Renal cortex interstitium (tissue), 11 donors: ENCODE results near the gene H6PD. TPM values are rescaled to one million over a fixed set of nuclear protein-coding genes. Genes with fewer than 3 reads are reported as not detected.

Source experiments
- DNase-seq, 11 donors: peaks; one replicate each; pipeline ENCODE4 v3.0.0-alpha.2; 2013; ENCODE audit warnings: low read depth in 9 of 11, low spot score in 4 of 11; ENCODE audit errors: extremely low read depth in 1 of 11
- polyA plus RNA-seq, 3 donors: library from polyadenylated mRNA; unstranded; fragments of 120-200 nt; gene quantifications; one replicate each; pipeline ENCODE4 v1.2.1, GENCODE V29; 2013; ENCODE audit not compliant: insufficient read length in 3 of 3

The H6PD gene
- polyA plus RNA-seq, 3 donors, result 35.7 to 42.3 (median 40.5) TPM

DNA sequence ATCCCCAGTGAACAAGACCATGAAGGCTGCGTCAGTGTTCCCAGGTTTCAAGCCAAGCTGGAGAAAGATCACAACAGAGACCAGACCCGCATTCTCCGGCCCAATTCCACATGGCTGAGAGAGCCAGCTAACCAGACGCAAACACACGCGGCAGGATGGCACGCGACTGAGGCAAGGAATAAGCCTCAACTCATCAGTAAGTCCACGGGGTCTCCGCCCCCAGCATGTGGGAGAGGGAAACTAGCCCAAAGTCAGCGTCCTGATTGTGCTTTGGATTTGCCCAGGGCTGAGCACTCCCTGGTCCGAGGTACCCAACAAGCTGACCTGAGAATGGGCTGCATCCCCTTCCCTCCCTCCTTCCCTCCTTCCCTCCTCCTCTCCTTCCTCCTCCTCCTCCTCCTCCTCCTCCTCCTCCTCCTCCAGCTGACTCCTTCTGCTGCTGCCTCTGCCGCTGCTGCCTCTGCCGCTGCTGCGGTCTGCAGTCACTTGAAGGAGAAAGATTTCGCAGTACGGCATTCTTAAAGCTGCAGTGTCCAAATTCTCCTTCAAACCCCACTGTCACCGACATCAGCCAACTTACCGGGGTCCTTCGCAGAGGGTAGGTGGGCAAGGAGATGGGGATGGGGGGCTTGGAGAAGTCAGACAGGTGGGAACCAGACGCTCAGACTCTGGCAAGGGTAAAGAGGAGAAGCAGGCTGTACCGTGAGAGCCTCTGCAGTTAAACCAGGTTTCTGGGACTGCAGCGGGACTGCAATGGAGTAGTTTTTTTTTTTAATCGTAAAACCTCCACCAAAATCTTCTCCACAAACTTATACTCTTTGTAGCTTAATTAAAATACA lies 33.0 kb upstream of the H6PD start:
- no peak for DNase-seq

DNA sequence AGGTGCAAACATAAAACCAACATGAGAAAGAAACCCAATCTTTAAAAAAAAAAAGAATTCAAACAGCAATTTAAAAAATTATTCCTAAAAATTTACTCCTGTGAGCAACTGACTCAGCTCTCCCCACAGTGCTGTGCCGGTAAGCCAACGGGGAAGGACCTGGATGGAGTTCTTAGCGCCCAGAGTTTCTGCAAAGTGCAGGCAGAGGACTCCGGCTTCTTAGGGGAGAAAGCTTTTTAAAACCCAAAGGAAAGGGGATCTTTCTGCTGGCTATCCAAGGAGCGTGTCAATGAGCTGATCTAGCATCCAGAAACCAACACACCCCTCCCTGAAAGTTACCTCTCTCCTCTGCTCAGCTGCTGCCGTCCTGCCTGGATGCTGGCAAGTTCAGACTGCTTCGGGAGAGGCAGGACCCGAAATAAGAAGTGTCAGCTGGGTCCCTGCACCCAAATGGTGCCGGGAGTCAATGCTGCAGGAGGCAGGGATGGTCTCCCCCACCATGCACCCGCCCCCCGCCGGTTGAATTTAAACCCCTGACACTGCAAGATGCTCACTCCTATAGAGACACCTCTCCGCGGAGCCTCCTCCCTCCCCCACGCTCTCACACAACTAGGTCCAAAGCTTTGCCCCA lies 32.2 kb upstream of the H6PD start:
- DNase-seq, result no peak

GRCh38 chr1:9203511-9203982 lies 31.0 kb upstream of the H6PD start:
- DNase-seq, result no peak

- no peak for DNase-seq
These were observed 30.3 kb upstream of the H6PD start for GRCh38 chr1:9204156-9204720.

GRCh38 chr1:9207086-9207485 lies 27.5 kb upstream of the H6PD start:
- DNase-seq, result no peak

GRCh38 chr1:9207715-9208114 lies 26.9 kb upstream of the H6PD start:
- DNase-seq, result no peak

DNA sequence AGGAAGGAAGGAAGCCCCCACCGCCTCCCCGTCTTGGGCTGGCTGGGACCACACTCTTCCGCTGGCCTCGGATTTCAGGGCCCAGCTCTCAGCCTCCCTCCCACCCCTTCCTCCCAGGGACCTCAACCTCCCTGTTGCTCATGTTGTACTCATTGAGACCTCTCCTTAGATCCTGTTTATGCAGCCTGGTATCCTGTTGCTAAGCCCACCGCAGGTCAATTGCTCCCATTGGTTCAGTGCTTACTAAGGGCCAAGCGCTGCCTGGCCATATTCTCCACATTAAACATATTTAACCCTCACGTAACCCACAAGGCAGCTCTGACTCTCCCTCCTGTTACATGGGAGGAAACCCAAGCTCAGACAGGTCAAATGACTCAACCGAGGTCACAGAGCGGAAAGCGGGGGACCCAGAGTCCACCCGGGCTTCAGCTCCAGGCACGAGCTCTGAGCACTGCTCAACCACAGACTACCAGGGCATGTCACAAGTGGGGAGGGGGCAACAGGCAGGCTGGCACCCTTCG lies 23.2 kb upstream of the H6PD start:
- DNase-seq, result peak in 1 of 11 donors; percentile 23

DNA sequence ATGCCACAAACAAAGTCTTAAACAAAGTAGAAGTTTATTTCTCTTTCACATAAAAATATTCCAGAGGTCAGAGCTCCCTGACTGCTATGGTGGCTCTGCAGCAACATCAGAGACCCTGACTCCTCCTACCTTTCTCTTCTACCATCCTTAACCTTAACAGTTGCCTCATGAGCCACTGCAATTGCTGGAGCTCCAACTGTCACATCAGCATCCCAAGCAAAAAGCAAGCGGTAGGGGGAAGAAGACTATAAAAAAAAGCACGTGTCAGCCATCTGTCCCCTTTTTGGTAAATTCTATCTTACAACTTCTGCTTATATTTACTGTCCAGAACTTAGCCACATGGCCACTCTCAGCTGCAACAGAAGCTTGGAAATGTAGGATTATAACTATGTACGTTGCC lies 21.8 kb upstream of the H6PD start:
- DNase-seq, result no peak

DNA sequence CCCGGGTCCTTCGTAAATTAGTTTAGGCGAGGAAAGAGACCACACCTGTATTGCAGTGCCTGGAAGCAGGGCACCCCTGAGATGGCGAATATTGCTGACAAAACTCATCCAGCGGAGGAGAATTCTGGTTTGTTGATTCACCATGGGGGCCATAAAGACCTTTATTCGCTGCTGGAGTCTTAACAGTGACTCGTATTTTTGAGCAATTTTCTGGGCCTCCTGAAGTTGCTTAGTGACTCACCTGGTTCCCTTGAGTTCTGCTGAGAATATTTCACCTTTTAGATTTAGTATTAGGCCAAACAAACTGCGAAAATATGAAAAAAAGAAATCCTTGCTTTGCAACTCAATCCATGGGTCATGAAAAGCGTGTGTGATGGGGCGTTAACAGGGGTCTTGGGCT lies 20.6 kb upstream of the H6PD start:
- no peak for DNase-seq

DNA sequence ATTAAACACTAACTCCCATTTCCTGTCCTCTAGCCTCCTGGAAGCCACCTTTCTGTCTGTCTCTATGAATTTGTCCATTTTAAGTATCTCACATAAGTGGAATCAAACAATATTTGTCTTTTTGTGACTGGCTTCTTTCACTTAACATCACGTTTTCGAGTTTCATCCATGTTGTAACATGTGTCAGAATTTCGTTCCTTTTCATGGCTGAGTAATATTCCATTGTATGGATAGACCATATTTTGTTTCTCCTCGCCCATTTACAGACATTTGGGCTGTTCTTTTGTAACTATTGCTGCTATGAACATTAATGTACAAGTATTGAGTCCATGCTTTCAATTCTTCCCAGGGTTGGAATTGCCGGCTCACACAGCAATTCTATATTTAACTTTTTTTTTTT lies 15.7 kb upstream of the H6PD start:
- no peak for DNase-seq

- no peak for DNase-seq
These were observed 11.5 kb upstream of the H6PD start for GRCh38 chr1:9222846-9223625.

DNA sequence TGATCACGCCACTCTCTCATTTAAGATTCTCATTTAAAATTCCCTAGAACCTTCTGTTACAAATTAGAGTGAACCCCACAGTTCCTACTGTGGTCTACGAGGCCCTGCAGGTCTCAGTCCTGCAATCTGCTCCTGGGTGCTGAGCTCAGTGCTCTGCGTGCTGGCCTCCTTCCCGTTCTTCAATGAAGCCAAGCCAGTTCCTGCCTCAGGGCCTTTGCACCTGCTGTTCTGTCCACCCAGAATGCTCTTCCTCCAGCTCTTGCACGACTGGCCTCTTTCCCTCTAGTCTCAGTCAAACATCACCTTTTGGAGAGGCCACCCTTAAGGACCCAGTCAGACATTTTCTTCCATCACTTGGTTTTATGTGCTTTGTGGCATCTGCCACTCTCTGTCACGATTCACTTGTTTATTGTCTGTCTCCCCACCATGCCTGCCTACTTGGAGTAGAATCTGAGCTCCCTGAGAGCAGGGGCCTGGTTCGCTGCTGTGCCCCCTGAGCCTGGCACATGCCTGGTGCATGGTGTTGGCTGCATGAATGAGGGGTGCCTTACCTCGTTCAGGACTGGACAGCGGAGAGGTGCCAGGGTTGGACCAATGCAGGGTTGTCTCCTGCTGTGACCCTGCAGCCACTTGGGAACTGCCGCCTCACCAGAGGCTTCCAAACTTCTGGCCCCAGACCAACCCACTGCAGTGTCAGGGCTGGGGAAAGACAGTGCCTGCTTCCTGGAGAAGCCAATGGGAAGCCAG lies 9.7 kb upstream of the H6PD start:
- no peak for DNase-seq

GRCh38 chr1:9225411-9225785 lies 9.2 kb upstream of the H6PD start:
- no peak for DNase-seq

DNA sequence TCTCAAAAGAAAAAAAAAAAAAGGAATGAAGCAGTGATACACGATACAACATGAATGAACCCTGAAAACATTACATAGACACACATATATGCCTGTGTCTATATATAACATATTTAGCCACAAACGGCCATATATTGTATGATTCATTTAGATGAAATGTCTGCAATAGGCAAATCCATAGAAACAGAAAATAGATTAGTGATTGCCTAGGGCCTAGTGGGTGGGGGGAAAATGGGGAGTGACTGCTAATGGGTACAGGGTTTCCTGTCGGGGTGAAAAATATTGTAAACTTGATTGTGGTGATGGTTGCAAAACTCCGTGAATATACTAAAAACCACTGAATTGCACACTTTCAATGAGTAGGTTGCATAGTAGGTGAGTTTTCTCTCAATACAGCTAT lies 6.0 kb upstream of the H6PD start:
- DNase-seq, result no peak

DNA sequence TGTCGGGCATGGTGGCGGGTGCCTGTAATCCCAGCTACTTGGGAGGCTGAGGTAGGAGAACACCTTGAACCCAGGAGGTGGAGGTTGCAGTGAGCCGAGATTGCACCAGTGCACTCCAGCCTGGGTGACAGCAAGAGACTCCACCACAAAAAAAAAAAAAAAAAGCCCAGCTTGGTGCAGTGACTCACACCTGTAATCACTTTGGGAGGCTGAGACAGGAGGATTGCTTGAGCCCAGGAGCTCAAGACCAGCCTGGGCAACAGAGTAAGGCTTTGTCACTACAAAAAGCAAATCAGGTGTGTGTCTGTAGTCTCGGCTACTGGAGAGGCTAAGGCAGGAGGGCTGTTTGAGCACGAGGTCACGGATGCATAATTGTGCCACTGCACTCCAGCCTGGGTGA lies 5.0 kb upstream of the H6PD start:
- DNase-seq, result no peak

- no peak for DNase-seq
These were observed 3.6 kb upstream of the H6PD start for GRCh38 chr1:9230869-9231533.

- no peak for DNase-seq
These were observed 2.8 kb upstream of the H6PD start for GRCh38 chr1:9231648-9232332.
